Measurements from ENCODE around the gene ATG16L2.
"Not testable (repeated sequence)": the region's sequence is repeated elsewhere in the genome, so short reads cannot be mapped to it uniquely, and the experiment has no call there.

The ATG16L2 gene

DNA sequence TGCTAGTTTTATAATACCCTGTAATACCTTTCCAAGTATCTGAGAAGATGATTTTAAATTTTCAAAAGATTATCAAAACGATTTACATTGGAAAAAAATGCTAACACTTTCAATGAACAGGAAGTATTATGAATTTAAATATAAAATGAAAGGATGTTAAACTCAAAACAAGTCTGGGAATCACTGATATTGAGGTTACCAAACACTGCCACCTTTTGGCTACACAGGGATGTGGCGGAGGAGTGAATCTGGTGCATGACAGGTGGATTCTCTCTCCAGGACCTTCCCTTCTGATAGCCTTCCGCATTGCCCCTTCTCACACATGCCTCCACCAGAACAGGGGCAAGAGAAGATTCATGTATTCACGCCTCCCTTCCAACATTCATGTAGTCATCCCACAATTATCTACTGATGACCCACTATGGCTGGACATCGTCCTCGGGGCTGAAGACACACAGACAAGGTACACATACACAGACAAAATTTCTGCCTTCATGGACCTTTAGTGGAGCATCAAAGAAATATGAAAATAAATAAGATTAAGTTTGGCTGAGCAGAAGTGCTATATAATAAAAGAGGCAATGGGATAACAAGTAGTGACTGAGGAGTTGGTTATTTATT is 34.7 kb downstream of the ATG16L2 start:
- no peak overlapping the region for H3K4me3 ChIP-seq (ENCODE audit: low read depth, low read length)
- peak; percentile 67 for TF ChIP-seq CTCF (IDR thresholded peaks at IDR 0.05; ENCODE audit: low read depth, low read length)

- TF ChIP-seq CTCF (IDR thresholded peaks at IDR 0.05; ENCODE audit: low read depth, low read length), result no peak
- H3K4me3 ChIP-seq (ENCODE audit: low read depth, low read length), result no peak overlapping the region
Observed at GRCh38 chr11:72850832-72851231, 36.6 kb downstream of the ATG16L2 start.

GRCh38 chr11:72851726-72852125 is 37.5 kb downstream of the ATG16L2 start:
- TF ChIP-seq CTCF (IDR thresholded peaks at IDR 0.05; ENCODE audit: low read depth, low read length), result no peak

DNA sequence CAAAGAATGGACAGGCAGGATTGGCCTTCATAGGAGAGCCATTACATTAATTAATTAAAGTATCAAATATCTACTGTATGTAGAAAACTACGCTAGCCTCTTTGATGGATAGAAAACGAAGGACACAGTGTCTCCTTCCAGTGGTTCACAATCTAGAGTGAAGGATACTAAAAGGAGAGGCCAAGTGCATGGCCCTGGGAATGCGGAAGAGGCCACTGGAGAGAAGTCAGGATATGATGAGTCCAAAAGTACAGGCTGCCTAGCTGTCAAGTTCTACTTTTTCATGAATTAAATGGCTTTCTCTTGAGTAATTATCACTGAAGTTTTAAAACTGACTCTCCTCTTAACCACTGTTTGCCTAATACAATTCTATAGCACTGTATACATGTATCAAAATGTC is 41.9 kb downstream of the ATG16L2 start:
- TF ChIP-seq CTCF (IDR thresholded peaks at IDR 0.05; ENCODE audit: low read depth, low read length), result no peak
- H3K4me3 ChIP-seq (ENCODE audit: low read depth, low read length), result no peak overlapping the region

More at GRCh38 chr11:72851726-72852125, 37.5 kb downstream of the ATG16L2 start:
- no peak overlapping the region for H3K4me3 ChIP-seq (ENCODE audit: low read depth, low read length)

DNA sequence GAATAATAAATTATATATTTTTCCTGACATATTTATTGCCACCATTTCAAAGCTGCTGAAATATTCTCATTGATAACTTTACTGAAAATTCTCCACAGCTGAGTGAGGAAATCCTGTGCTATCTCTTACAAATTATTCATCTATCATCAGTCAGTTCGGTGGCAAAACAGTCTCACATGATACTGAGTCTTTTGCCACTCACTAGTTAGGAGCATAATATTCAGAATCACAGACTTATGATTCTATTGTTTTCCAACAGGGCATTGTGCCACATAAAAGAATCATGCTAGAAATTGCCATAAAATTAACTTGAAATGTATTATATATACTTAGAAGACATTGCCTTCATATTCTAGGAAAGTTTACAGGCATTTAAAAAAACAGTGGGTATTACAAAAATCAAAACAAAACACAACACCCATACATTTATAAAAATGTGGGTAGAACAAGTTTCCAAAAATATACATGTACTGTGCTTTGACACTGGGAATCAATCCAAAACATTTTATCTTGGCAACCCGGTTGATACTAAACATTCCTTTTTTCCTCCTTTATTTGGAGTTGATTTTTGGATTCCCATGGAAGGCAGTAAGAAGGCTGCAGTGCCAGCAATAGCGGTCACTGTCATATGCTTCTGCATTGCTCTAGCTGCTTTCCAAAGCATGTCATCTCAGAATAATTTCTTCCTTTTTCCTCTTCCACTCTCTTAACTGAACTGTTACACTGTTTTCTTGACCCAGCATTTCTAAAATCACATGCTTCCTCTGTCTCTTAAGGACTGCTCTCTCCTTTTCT is 42.5 kb downstream of the ATG16L2 start:
- no peak overlapping the region for H3K4me3 ChIP-seq (ENCODE audit: low read depth, low read length)
- TF ChIP-seq CTCF (IDR thresholded peaks at IDR 0.05; ENCODE audit: low read depth, low read length), result no peak

GRCh38 chr11:72858267-72858666 is 44.1 kb downstream of the ATG16L2 start:
- H3K4me3 ChIP-seq (ENCODE audit: low read depth, low read length), result not testable (repeated sequence)

DNA sequence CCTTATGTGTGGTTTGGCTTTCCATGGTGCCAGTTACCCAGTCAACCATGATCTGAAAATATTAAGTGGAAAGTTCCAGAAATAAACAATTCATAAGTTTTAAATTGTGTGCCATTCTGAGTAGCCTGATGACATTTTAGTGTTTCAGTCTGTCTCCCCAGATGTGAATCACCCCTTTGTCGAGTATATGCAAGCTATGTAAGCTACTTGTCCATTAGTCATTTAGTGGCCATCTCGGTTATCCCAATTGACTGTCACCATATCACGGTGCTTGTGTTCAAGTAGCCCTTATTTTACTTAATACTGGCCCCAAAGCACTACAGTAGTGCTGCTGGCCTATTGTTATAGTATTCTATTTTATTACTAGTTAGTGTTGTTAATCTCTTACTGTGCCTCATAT is 44.9 kb downstream of the ATG16L2 start:
- no peak overlapping the region for H3K4me3 ChIP-seq (ENCODE audit: low read depth, low read length)
- no peak for TF ChIP-seq CTCF (IDR thresholded peaks at IDR 0.05; ENCODE audit: low read depth, low read length)
